ENCODE results near the gene GPA33.

DNA sequence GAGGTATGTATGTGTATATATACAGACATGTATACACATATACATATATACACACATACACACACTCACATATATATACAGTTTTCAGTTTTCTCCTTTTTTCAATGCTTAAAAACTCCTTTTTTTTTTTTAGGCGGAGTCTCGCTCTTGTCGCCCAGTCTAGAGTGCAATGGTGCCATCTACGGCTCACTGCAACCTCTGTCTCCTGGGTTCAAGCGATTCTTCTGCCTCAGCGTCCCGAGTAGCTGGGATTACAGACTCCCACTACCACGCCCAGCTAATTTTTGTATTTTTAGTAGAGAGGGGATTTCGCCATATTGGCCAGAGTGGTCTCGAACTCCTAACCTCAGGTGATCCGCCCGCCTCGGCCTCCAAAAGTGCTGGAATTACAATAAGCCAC is 30.7 kb upstream of the GPA33 start:
- TF ChIP-seq POLR2A (IDR thresholded peaks at IDR 0.05) (no peak), POLR2AphosphoS5 (IDR thresholded peaks at IDR 0.05) (no peak), EP300 (IDR thresholded peaks at IDR 0.05) (no peak)
- TF ChIP-seq, protein P1, sequence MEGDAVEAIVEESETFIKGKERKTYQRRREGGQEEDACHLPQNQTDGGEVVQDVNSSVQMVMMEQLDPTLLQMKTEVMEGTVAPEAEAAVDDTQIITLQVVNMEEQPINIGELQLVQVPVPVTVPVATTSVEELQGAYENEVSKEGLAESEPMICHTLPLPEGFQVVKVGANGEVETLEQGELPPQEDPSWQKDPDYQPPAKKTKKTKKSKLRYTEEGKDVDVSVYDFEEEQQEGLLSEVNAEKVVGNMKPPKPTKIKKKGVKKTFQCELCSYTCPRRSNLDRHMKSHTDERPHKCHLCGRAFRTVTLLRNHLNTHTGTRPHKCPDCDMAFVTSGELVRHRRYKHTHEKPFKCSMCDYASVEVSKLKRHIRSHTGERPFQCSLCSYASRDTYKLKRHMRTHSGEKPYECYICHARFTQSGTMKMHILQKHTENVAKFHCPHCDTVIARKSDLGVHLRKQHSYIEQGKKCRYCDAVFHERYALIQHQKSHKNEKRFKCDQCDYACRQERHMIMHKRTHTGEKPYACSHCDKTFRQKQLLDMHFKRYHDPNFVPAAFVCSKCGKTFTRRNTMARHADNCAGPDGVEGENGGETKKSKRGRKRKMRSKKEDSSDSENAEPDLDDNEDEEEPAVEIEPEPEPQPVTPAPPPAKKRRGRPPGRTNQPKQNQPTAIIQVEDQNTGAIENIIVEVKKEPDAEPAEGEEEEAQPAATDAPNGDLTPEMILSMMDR (IDR thresholded peaks at IDR 0.05), result no peak
